ENCODE measurements around the gene NGF. TPM values are rescaled to one million over a fixed set of nuclear protein-coding genes. Genes with fewer than 3 reads are reported as not detected.

Gene NGF
- total and polyA plus RNA-seq, 9 of the 15 experiments (the other 6 are each of a cell fraction or from before 2014, with no cell fraction given): not detected

DNA sequence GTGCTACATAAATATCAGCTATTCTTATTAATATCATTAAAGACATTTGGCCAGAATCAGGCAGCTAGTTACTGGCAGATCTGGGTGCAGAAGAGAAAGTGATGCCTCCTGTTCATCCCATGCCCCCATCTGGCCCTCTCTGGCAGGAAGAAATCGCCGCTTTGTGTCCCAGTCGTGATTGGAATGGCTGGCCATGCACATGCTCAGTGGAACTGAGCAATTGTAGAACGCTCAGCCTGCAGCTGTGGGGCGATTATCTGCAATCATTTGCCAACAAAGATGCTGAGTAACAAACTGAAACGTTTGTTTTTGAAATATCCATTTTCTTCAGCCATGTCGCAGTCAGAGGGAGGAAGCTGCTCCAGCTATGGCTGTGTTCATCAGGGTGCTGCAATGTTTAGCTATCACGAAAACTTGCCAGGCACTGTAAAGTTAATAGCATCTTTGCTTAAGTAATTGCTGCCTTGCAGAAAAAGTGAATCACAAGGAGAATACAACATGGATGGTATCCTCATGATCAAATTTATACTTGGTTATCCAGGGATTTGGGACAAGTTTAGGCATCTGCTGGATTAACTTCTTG is 36.5 kb downstream of the NGF start:
- DNase-seq (ENCODE audit: extremely low read depth in 1 of 4, low spot score in 3 of 4) (no peak), ATAC-seq (no peak), FAIRE-seq (no peak)
- ChIA-PET CTCF (ENCODE audit: low intra/inter-chr PET ratio) (no interaction called here), POLR2A (interaction anchor here (1.2 kb wide), 1 partner anchor 12 kb away, joined by 3 read pairs; no protein-coding TSS in a partner anchor)
- Histone ChIP-seq H3K27ac (ENCODE audit: extremely low read depth, low read depth, low read length) (no peak overlapping the region), H3K36me3 (ENCODE audit: control insufficient read depth, insufficient read depth, low read length) (no peaks in the 10 kb centered on the region), H3K4me2 (ENCODE audit: insufficient read depth, low read length) (no peak overlapping the region), H3K9me1 (ENCODE audit: control insufficient read depth, insufficient read depth, low read length) (no peaks in the 10 kb centered on the region), H3K4me1 (replicated peaks in 1 of 2; ENCODE audit: control insufficient read depth in 2 of 2, insufficient read depth in 2 of 2, low read length in 2 of 2) (no peaks in the 10 kb centered on the region), H3K9ac (ENCODE audit: insufficient read depth in 1 of 2, low read depth in 2 of 2, low read length in 2 of 2) (no peak overlapping the region), H3K79me2 (ENCODE audit: control insufficient read depth, insufficient read depth, low read length) (no peaks in the 10 kb centered on the region), H2AFZ (ENCODE audit: low read depth, low read length) (no peak overlapping the region), H4K20me1 (replicated peaks; ENCODE audit: control insufficient read depth, insufficient read depth, low read length) (no peaks in the 10 kb centered on the region), H3K9me3 (replicated peaks; ENCODE audit: control insufficient read depth, insufficient read depth, low read depth, low read length) (no peaks in the 10 kb centered on the region), H3K4me3 (no peak overlapping the region), H3K27me3 (ENCODE audit: control insufficient read depth in 2 of 2, insufficient read depth in 2 of 2, low read length in 2 of 2) (peaks cover 0 to 4% of the 10 kb centered on the region in 2 experiments; a peak in 2 of 5 replicates)
- under 1% methylated on average over 8 of the region's 8 CpGs for WGBS (ENCODE audit: insufficient coverage, low coverage, missing lambda C conversion rate)
- TF ChIP-seq NRF1 (conservative IDR thresholded peaks at IDR 0.05 in 1 of 2, IDR thresholded peaks at IDR 0.05 in 1 of 2): peak in 1 of 2 experiments; percentile 34; a peak in 1 of 4 replicates
- no peak for TF ChIP-seq MLX (CRISPR knock-in tag; conservative IDR thresholded peaks at IDR 0.05)
- 0 out of 2 replicates have a peak, but pooled peaks have one; percentile 19 for TF ChIP-seq MAFG (tag; conservative IDR thresholded peaks at IDR 0.05)
- intact Hi-C loops (cut with micrococcal nuclease) (no loop called here), in situ Hi-C loops (cut with MboI) (no loop called here)
- no TSS peak for BruUV-seq (replicated peaks)
